Caco-2 (cell line): ENCODE data around the gene GRIN2A. TPM values are rescaled to one million over a fixed set of nuclear protein-coding genes. Genes with fewer than 3 reads are reported as not detected.

Experiments
- BruUV-seq: library from RNA; stranded (reverse); fragments of 400-500 nt; replicated peaks from 2 replicates; lab custom pipeline; 2021; lab: Mats Ljungman, UMichigan
- CTCF ChIA-PET: fragments of 300-600 bp; sonication (Branson Sonifier 250); formaldehyde crosslinking; loops from one replicate; lab custom pipeline; 2022; ENCODE audit warnings: antibody characterized with exemption; lab: Charles Lee
- POLR2A ChIA-PET: fragments of 300-600 bp; sonication (Branson Sonifier 250); formaldehyde crosslinking; loops from one replicate; lab custom pipeline; 2022; ENCODE audit warnings: antibody characterized with exemption; lab: Charles Lee
- DNase-seq, 2 experiments: peaks; one replicate each; pipeline versions ENCODE4 v3.0.0 to v3.0.0-alpha.2; 2020 to 2022
- H3K27me3 ChIP-seq: replicated peaks from 2 replicates; pipeline ENCODE4 v1.6.0; 2011; ENCODE audit warnings: low read length; ENCODE audit not compliant: control insufficient read depth, insufficient read depth
- H3K36me3 ChIP-seq: 2 replicates; pipeline ENCODE4 v1.5.1; 2011; ENCODE audit warnings: low read length; ENCODE audit not compliant: control insufficient read depth, insufficient read depth
- H3K4me1 ChIP-seq: fragments of 250-450 bp; sonication (Bioruptor Pico); 2 replicates; pipeline ENCODE4 v1.5.1; 2020; ENCODE audit warnings: mild to moderate bottlenecking
- H3K4me3 ChIP-seq: 2 replicates; pipeline ENCODE4 v1.5.1; 2011; ENCODE audit warnings: low read depth, mild to moderate bottlenecking, control low read depth, low read length
- H3K9me3 ChIP-seq: fragments of 250-450 bp; sonication (Bioruptor Pico); 2 replicates; pipeline ENCODE4 v1.5.1; 2020; ENCODE audit warnings: mild to moderate bottlenecking, moderate library complexity
- H3K27ac Mint-ChIP-seq: one replicate; pipeline ENCODE4 v1.8.0; 2022; ENCODE audit warnings: mixed read lengths; ENCODE audit not compliant: unreplicated experiment
- H3K27me3 Mint-ChIP-seq: one replicate; pipeline ENCODE4 v1.8.0; 2022; ENCODE audit warnings: mixed read lengths; ENCODE audit not compliant: insufficient read depth, unreplicated experiment
- H3K36me3 Mint-ChIP-seq: one replicate; pipeline ENCODE4 v1.8.0; 2022; ENCODE audit warnings: mild to moderate bottlenecking, mixed read lengths; ENCODE audit not compliant: insufficient read depth, unreplicated experiment
- H3K4me1 Mint-ChIP-seq: one replicate; pipeline ENCODE4 v1.8.0; 2022; ENCODE audit warnings: low read depth, mixed read lengths; ENCODE audit not compliant: unreplicated experiment
- H3K4me3 Mint-ChIP-seq: one replicate; pipeline ENCODE4 v1.8.0; 2022; ENCODE audit warnings: mild to moderate bottlenecking, moderate library complexity, mixed read lengths; ENCODE audit not compliant: unreplicated experiment
- H3K9me3 Mint-ChIP-seq: one replicate; pipeline ENCODE4 v1.8.0; 2022; ENCODE audit warnings: mixed read lengths; ENCODE audit not compliant: unreplicated experiment
- CTCF ChIP-seq, 2 experiments: fragments of 200-600 bp in 1 of 2; IDR thresholded peaks; 1 replicate in 1 of 2; 2 replicates in 1 of 2; pipeline versions ENCODE4 v1.5.1 to v1.8.0; 2011 to 2022; ENCODE audit warnings: antibody characterized with exemption in 1 of 2, control low read depth in 1 of 2, inconsistent platforms in 1 of 2, low read depth in 1 of 2, low read length in 1 of 2, mild to moderate bottlenecking in 1 of 2, moderate library complexity in 1 of 2; ENCODE audit not compliant: insufficient read depth in 1 of 2, severe bottlenecking in 1 of 2, unreplicated experiment in 1 of 2
- intact Hi-C: fragments of 100-400 bp; cut with micrococcal nuclease; formaldehyde crosslinking; loops from one replicate; pipeline ENCODE4 v1.10.0; 2022; ENCODE audit not compliant: unreplicated experiment
- total RNA-seq: library from RNA; stranded (reverse); gene quantifications from 2 replicates; pipeline ENCODE4 v1.2.3, GENCODE V29; 2022

The GRIN2A gene
- total RNA-seq, 1 experiment from 2014 or later, result 0.54 TPM

- ChIA-PET CTCF (no interaction called here), POLR2A (no interaction called here)
- Mint-ChIP-seq H3K27ac (no peak overlapping the region), H3K27me3 (peaks cover 15% of the 10 kb centered on the region), H3K9me3 (no peaks in the 10 kb centered on the region), H3K4me3 (no peak overlapping the region), H3K4me1 (no peaks in the 10 kb centered on the region), H3K36me3 (no peaks in the 10 kb centered on the region)
- H3K4me3 ChIP-seq, result no peak overlapping the region
- H3K9me3 ChIP-seq, result no peaks in the 10 kb centered on the region
- intact Hi-C loops, result no loop called here
- no peak for DNase-seq
- TF ChIP-seq CTCF (IDR thresholded peaks at IDR 0.05; ENCODE audit: insufficient read depth in 1 of 2, low read depth in 1 of 2, low read length in 1 of 2, severe bottlenecking in 1 of 2, unreplicated experiment in 1 of 2), result no peak
- no peaks in the 10 kb centered on the region for H3K4me1 ChIP-seq
- no peaks in the 10 kb centered on the region; the same call in 1 of the 2 replicates for H3K27me3 ChIP-seq
- no TSS peak for BruUV-seq
- H3K36me3 ChIP-seq, result no peaks in the 10 kb centered on the region
Measured at GRCh38 chr16:9957433-9957832, 224.8 kb downstream of the GRIN2A start.

GRCh38 chr16:9957002-9957401 lies 225.2 kb downstream of the GRIN2A start:
- TF ChIP-seq CTCF (IDR thresholded peaks at IDR 0.05; ENCODE audit: insufficient read depth in 1 of 2, low read depth in 1 of 2, low read length in 1 of 2, severe bottlenecking in 1 of 2, unreplicated experiment in 1 of 2), result no peak
- H3K9me3 Mint-ChIP-seq, result no peaks in the 10 kb centered on the region
- no peak for DNase-seq
- Histone ChIP-seq H3K4me1 (no peaks in the 10 kb centered on the region), H3K9me3 (no peaks in the 10 kb centered on the region), H3K4me3 (no peak overlapping the region), H3K36me3 (no peaks in the 10 kb centered on the region), H3K27me3 (no peaks in the 10 kb centered on the region; the same call in 1 of the 2 replicates)
- H3K36me3 Mint-ChIP-seq, result no peaks in the 10 kb centered on the region
- no TSS peak for BruUV-seq
- ChIA-PET CTCF (no interaction called here), POLR2A (no interaction called here)
- H3K27ac Mint-ChIP-seq, result no peak overlapping the region
- H3K4me3 Mint-ChIP-seq, result no peak overlapping the region
- H3K4me1 Mint-ChIP-seq, result no peaks in the 10 kb centered on the region
- peaks cover 18% of the 10 kb centered on the region for H3K27me3 Mint-ChIP-seq
- intact Hi-C loops, result no loop called here

- POLR2A ChIA-PET, result no interaction called here
- peaks cover 6% of the 10 kb centered on the region for H3K4me1 Mint-ChIP-seq
- CTCF ChIA-PET, result no interaction called here
- no peaks in the 10 kb centered on the region; the same call in 1 of the 2 replicates for H3K27me3 ChIP-seq
- no peaks in the 10 kb centered on the region for H3K9me3 Mint-ChIP-seq
- no peaks in the 10 kb centered on the region for H3K9me3 ChIP-seq
- H3K36me3 Mint-ChIP-seq, result no peaks in the 10 kb centered on the region
- DNase-seq, result no peak
- H3K4me1 ChIP-seq, result no peaks in the 10 kb centered on the region
- no peak overlapping the region for H3K4me3 ChIP-seq
- H3K27ac Mint-ChIP-seq, result no peak overlapping the region
- H3K4me3 Mint-ChIP-seq, result no peak overlapping the region
- H3K27me3 Mint-ChIP-seq, result peaks cover 21% of the 10 kb centered on the region
- BruUV-seq, result no TSS peak
- no peak for TF ChIP-seq CTCF (IDR thresholded peaks at IDR 0.05; ENCODE audit: insufficient read depth in 1 of 2, low read depth in 1 of 2, low read length in 1 of 2, severe bottlenecking in 1 of 2, unreplicated experiment in 1 of 2)
- H3K36me3 ChIP-seq, result no peaks in the 10 kb centered on the region
- intact Hi-C loops, result no loop called here
Measured at GRCh38 chr16:9955677-9956076, 226.6 kb downstream of the GRIN2A start.
